NCI-H446 (cell line): ENCODE results near the gene PCMTD2.

Source experiments
- DNase-seq, 2 experiments: peaks; one replicate each; lab custom pipeline; 2025; lab: John Stamatoyannopoulos, UW

The PCMTD2 gene

GRCh38 chr20:64255361-64256281, at the start of gene PCMTD2:
PCMTD2 (plus strand) TSS chr20:64255748; CDS start chr20:64259966, 4,218 bp downstream.
- peak; percentile 83 to 94 for DNase-seq

- DNase-seq, result no peak
Measured at GRCh38 chr20:64206614-64207013, 48.9 kb upstream of the PCMTD2 start.

DNA sequence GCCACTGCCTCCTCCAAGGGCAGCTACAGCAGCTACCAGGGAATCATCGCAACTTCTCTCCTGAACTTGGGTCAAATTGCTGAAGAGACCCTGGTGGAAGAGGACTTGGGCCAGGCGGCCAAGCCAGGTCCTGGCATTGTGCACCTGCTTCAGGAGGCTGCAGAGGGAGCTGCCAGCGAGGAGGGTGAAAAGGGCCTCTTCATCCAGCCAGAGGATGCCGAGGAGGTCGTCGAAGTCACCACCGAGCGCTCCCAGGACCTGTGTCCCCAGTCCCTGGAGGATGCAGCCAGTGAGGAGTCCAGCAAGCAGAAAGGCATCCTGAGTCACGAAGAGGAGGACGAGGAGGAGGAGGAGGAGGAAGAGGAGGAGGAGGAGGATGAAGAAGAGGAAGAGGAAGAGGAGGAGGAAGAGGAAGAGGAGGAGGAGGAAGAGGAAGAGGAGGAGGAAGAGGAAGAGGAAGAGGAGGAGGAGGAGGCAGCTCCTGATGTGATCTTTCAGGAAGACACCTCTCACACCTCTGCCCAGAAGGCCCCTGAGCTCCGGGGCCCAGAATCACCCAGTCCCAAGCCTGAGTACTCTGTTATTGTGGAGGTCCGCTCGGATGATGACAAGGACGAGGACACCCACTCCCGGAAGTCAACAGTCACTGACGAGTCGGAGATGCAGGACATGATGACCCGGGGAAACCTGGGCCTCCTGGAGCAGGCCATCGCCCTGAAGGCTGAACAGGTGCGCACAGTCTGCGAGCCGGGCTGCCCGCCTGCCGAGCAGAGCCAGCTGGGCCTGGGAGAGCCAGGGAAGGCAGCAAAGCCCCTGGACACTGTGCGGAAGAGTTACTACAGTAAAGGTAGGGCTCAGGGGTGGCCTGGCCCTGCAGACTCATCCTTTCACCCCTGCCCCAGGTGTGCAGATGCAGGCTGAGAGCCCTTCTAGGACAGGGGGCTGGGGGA, 47.6 kb upstream of the PCMTD2 start:
- no peak for DNase-seq

DNA sequence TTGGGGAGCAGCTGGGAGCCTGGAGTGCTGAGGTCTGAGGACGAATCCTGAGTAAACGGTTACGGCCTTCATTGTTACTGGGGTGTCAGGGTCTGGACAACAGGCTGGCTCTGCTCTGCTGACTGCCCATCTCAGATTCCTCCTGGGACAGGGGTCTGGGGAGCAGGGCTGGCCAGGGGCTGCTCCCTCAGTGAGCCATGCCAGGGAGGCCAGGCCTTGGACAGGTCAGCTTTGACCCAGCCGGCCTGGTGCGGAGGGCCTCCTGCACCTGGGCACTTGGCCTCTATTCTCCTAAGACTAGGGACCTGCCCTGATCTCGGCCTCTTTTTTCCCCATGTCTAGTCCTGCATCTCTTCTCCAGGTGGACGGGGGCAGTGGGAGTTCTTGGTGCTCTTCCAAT, 46.4 kb upstream of the PCMTD2 start:
- DNase-seq, result no peak

GRCh38 chr20:64210656-64211369, 44.7 kb upstream of the PCMTD2 start:
- no peak for DNase-seq

GRCh38 chr20:64211874-64212658, 43.5 kb upstream of the PCMTD2 start:
- no peak for DNase-seq

DNA sequence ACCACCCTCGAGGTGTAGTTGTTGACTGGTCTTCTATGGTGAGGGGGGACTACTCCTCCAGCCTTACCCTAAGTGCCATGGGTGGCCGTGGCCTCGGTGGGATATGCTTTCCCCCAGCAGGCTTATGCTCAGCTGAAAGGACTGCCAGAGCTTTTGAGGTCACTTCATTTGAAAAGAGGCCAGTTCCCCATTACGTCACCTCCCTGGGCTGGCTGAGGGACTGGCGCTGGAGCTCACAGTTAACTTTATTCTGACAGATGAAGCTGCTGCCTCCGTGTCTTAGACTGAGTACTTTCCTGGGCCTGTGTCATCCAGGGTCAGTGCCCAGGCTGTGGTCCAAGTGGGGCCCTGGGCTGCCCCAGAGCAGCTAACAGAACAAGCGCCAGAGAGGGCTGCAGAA, 42.8 kb upstream of the PCMTD2 start:
- DNase-seq, result no peak

GRCh38 chr20:64214113-64214512, 41.4 kb upstream of the PCMTD2 start:
- DNase-seq, result no peak

DNA sequence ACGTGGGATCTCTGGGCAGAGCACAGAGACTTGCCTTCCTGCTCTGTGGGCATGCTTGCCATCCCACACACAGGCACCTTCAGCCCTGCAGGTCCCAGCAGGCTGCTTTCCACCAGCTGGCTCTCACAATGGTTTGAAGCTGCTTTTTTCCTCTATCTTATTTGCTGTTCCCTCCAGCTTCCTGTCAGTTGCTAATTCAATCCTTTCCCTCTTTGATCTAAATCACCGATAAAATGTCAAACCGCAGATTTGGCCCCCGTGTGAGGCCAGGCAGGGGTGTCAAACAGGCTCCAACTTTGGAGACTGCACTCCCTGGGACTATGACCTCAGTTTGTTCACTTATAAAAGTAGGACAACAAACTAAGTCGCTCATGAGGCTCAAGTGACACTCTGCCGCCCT, 40.6 kb upstream of the PCMTD2 start:
- DNase-seq, result no peak

GRCh38 chr20:64216036-64216435, 39.5 kb upstream of the PCMTD2 start:
- no peak for DNase-seq

DNA sequence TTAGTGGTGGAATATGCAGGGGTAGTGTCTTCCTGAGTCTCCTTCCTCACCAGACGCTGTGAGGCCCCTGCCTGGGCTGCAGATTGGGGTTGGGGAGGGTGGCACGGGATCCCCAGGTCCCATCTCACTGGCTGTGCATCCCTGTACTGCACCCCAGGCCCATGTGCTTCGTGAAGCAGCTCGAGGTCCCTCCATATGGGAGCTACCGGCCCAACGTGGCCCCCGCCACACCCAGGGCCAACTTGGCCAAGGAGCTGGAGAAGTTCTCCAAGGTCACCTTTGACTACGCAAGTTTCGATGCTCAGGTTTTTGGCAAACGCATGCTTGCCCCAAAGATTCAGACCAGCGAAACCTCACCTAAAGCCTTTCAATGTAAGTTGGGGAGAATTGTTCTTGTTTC, 38.6 kb upstream of the PCMTD2 start:
- no peak for DNase-seq

DNA sequence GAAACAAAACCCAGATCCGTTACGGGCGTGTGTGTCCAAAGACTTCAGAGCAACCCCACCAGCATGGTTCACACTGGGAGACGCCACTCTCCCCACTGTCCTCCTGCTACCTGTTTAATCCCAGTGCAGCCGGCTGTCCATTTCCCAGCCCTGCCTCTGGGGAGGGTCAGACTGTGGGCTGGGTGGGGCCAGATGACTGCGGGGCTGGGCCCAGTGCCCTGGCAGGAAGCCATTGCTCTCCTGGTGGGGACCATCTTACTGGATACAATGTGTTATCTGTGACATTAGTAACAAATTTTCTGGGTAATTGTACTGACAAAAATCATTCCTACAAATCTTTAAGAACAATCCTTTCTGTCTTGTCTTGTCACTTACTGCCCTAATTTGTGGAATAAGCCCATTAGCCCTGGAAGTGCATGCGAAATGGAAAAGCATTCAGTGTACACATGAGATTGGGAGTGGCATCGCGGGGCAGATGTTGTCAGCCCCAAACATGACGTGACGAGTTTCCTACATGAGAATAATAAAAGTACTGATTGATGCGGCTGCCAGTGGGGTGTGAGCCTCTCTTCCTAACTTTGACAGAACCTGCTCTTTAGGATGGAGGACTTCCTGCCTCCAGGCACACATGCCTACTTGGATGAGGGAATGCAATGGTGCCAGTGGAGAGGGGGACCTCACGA, 37.9 kb upstream of the PCMTD2 start:
- DNase-seq, result no peak

GRCh38 chr20:64219202-64219601, 36.3 kb upstream of the PCMTD2 start:
- no peak for DNase-seq

GRCh38 chr20:64219730-64220129, 35.8 kb upstream of the PCMTD2 start:
- no peak for DNase-seq

DNA sequence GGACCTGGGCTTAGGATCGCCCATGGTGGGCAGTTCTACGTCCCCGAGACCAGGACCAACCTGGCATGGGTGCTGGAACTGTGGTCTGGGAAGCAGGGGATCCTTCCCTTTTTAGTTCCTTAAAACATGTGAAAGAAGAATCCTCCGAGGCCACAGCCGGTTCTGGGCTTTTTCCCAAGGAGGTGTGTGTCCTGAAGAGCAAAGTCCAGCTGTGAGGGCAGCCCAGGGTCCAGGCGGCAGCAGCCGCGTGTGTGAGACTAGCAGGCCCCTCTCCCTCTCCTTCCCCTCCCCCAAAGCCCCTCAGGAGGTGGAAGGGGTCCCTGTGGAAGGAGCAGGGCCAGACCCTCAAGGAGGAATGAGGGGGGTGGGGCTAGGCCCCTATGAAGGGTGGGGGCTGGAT, 35.1 kb upstream of the PCMTD2 start:
- DNase-seq, result no peak

GRCh38 chr20:64220891-64221527, 34.5 kb upstream of the PCMTD2 start:
- no peak for DNase-seq

DNA sequence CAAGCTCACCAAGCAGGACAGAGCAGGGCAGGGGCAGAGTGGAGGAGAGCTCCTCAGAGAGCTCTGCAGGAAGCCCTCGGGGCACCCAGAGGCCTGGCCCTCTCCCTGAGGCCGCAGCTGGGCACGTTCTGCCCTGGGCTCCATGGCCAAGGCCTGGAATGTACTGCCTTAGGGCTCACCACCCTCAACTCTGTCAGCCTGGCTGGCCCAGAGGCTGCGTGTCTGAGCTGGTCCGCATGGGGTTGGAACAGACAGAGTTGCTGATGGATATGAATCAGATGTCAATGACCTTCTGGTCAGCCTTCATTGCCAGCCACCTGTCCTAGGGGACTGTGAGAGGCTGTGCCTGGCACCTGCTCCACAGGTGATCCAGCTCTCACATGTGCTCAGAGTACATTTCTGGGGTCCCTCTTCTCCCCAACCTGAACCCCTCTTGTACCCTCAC, 33.2 kb upstream of the PCMTD2 start:
- no peak for DNase-seq

DNA sequence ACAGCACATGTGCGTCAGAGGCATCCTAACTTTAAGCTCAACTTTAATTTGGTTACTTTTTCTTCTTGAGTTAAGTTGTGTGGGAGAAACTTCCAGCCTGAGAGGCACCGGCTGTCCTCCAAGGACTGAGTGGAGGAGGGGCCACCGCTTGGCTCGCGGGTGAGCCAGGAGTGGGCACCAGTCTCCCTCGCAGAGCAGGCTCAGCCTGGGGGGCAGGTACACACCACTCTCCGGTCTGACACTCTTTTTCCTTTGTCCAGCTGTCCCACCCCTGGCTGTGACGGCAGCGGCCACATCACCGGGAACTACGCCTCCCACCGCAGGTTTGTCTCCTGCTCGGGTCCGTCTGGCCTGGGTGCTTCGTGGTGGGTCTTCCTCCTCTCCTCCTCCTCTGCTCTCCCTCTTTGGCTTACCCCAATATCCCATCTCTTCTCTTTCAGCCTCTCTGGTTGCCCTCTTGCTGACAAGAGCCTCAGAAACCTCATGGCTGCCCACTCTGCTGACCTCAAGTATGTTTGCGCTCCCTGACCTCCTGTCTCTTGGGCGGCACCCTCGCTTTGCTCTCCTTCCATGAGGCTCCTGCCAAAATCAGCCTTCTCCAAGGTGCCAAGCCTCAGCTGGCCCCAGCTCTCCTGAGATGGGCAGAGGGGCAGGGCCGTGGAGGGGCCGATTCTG, 32.6 kb upstream of the PCMTD2 start:
- DNase-seq, result no peak

DNA sequence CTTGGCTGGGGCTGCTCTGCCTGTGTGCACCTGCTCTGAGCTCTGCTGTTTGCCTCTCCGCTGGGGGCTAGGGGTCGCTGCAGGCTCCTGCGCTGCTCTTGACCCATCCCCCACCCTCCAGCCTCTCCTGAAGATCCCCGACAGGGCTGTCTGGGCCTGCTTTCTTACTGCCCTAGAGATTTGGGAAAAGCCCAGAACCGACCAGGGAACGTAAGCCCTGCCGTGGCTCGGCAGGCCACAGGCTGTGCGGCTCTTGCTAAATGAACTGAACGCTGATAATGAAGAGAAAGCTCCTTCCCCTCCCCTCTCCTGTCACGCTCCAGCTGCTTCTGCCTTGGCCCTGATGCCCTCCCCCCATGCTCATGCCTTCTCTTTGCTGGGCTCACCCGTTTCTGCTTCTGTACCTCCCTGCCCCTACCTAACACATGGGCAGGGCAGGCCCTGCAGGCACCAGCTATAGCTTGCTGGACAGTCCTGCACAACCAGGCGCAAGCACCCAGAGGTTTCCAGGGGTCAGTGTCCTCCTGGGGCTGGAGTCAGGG, 32.0 kb upstream of the PCMTD2 start:
- DNase-seq, result no peak
